ENCODE measurements around the gene VSIG10L2. TPM values are rescaled to one million over a fixed set of nuclear protein-coding genes. Genes with fewer than 3 reads are reported as not detected.
A peak's percentile ranks its signal among the peaks of the same experiment; 100 is the strongest.

The VSIG10L2 gene
- total RNA-seq, 1 experiment from 2014 or later: not detected

- CTCF ChIA-PET: no interaction called here
- intact Hi-C loops (cut with micrococcal nuclease; ENCODE audit: unreplicated experiment): no loop called here
- peak within 1 kb of the TSS; percentile 100 for H2AFZ ChIP-seq
- H3K4me1 ChIP-seq (replicated peaks; ENCODE audit: insufficient read depth): no peaks in the 10 kb centered on the region
- no peaks in the 10 kb centered on the region for H3K9me3 ChIP-seq (ENCODE audit: insufficient read depth, low read depth)
- POLR2A ChIA-PET (ENCODE audit: unreplicated experiment): interaction anchor here (0.6 to 0.7 kb wide), 7 partner anchors 36 to 1104 kb away, joined by 3 to 7 read pairs (median 4); no protein-coding TSS in a partner anchor
- H3F3A ChIP-seq (ENCODE audit: insufficient read depth, low read depth): peaks cover 10% of the 10 kb centered on the region
- H3K79me2 ChIP-seq (ENCODE audit: low read depth): peaks cover 10% of the 10 kb centered on the region
- BruUV-seq (replicated peaks): TSS peak; percentile 54
- no peaks in the 10 kb centered on the region for H3K9me2 ChIP-seq (ENCODE audit: insufficient read depth)
- H3K4me3 ChIP-seq: peak within 1 kb of the TSS; percentile 98
- H3K4me2 ChIP-seq: peak within 1 kb of the TSS; percentile 81
- no peak within 1 kb of the TSS for H3K27ac ChIP-seq
- TF ChIP-seq CTCF (conservative IDR thresholded peaks at IDR 0.05) (no peak), EZH2 (IDR thresholded peaks at IDR 0.05; ENCODE audit: low read depth) (no peak)
- DNase-seq: peak; percentile 68 to 76
- H4K20me1 ChIP-seq (ENCODE audit: insufficient read depth): no peaks in the 10 kb centered on the region
- no peaks in the 10 kb centered on the region; the same call in 1 of the 2 replicates for H3K36me3 ChIP-seq (ENCODE audit: low read depth)
- peaks cover 32% of the 10 kb centered on the region for H3K27me3 ChIP-seq (ENCODE audit: insufficient read depth, low read depth)
These were observed 42.7 kb upstream of the VSIG10L2 start, which contains the start of gene PUS3 for GRCh38 chr11:125902927-125903710. Gene PUS3 (minus strand): TSS chr11:125903206. CDS start chr11:125896284, 6,922 bp downstream.

DNA sequence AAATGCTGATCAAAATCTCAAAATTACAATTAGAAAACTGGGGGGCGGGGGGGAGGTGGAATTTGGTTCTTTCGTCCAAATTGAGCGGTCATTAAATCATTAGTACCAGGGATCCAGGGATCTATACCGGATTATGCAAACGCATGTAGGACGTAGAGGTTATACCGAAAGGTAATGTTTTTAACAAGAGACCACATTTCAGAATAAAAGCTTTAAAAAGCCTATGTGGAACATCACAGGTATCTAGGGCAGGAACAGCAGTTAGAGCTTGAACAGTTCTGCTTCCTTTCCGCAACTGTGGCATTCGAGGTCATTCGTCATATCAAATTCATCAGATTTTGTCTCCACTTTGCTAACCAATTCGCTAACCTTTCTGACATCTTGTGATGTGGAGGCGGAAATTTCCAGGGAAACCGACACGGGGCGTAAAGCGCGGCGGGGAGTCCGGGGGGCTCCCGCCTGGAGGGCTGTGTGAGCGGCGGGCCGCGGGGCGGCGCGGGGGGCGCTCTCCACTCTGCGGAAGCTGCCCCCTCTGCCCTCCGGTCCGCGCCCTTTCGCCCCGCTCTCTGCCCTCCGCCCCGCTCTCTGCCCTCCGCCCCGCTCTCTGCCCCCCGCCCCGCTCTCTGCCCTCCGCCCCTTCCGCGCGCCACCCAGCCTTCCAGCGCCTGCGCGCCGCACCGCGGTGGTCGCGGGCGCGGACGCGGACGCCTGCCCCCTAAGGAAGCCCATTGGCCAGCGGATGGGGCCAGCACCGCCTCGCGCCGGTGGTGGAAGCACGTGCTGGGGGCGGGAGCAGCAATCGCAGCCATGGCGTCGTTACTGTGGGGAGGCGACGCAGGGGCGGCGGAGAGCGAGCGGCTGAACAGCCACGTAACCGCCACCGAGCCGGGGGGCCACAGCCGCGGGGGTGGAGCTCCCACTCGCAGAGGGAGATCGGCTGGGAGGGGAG, 41.9 kb upstream of the VSIG10L2 start, which contains the start of gene DDX25:
Gene DDX25, plus strand, starts transcription at position 798 of the 949 bp plus-strand sequence. Its CDS starts 10 bp downstream, at position 808.
- Histone ChIP-seq H3K36me3 (ENCODE audit: low read depth) (no peaks in the 10 kb centered on the region; the same call in 1 of the 2 replicates), H3F3A (ENCODE audit: insufficient read depth, low read depth) (peaks cover 10% of the 10 kb centered on the region), H3K9me2 (ENCODE audit: insufficient read depth) (no peaks in the 10 kb centered on the region), H3K27ac (no peak within 1 kb of the TSS), H3K4me3 (peak within 1 kb of the TSS; percentile 98; the same call in 1 of the 2 replicates), H3K4me2 (peak within 1 kb of the TSS; percentile 81), H2AFZ (no peak within 1 kb of the TSS), H3K4me1 (replicated peaks; ENCODE audit: insufficient read depth) (no peaks in the 10 kb centered on the region), H3K9me3 (ENCODE audit: insufficient read depth, low read depth) (no peaks in the 10 kb centered on the region), H3K79me2 (ENCODE audit: low read depth) (peaks cover 10% of the 10 kb centered on the region), H4K20me1 (ENCODE audit: insufficient read depth) (no peaks in the 10 kb centered on the region), H3K27me3 (ENCODE audit: insufficient read depth, low read depth) (peaks cover 41% of the 10 kb centered on the region)
- CTCF ChIA-PET: no interaction called here
- intact Hi-C loops (cut with micrococcal nuclease; ENCODE audit: unreplicated experiment): no loop called here
- DNase-seq: no peak
- no peak for TF ChIP-seq CTCF (conservative IDR thresholded peaks at IDR 0.05)
- no peak for TF ChIP-seq EZH2 (IDR thresholded peaks at IDR 0.05; ENCODE audit: low read depth)
- BruUV-seq (replicated peaks): no TSS peak
- POLR2A ChIA-PET (ENCODE audit: unreplicated experiment): interaction anchor here (0.6 to 0.7 kb wide), 2 partner anchors 1022 to 1105 kb away, joined by 3 to 5 read pairs; no protein-coding TSS in a partner anchor

DNA sequence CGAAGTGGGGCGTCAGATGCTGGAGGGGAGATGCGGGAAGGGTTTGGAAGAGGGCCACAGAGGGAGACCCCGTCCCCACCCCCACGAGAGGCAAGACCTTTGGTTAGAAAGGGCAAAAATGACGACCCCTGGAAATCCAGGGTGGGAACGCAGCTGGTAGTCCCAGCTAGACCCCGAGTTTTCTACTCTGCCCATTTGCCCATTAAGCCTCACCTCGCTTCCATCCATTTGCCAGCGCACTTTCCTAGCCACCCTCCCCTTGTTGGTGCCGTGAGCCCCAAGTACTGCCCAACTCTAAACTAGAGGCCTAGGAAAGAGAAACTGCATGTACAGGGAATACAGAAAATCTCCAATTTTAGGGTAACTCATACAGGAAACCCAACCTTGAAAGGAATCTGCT, 41.2 kb upstream of the VSIG10L2 start:
- peaks cover 10% of the 10 kb centered on the region for H3K79me2 ChIP-seq (ENCODE audit: low read depth)
- CTCF ChIA-PET: no interaction called here
- H3K4me3 ChIP-seq: no peak overlapping the region
- no peaks in the 10 kb centered on the region for H3K9me3 ChIP-seq (ENCODE audit: insufficient read depth, low read depth)
- BruUV-seq (replicated peaks): no TSS peak
- peaks cover 46% of the 10 kb centered on the region for H3K27me3 ChIP-seq (ENCODE audit: insufficient read depth, low read depth)
- H4K20me1 ChIP-seq (ENCODE audit: insufficient read depth): no peaks in the 10 kb centered on the region
- H3K36me3 ChIP-seq (ENCODE audit: low read depth): no peaks in the 10 kb centered on the region
- no peak overlapping the region for H2AFZ ChIP-seq
- H3F3A ChIP-seq (ENCODE audit: insufficient read depth, low read depth): peaks cover 10% of the 10 kb centered on the region
- no peaks in the 10 kb centered on the region for H3K9me2 ChIP-seq (ENCODE audit: insufficient read depth)
- no peak overlapping the region for H3K27ac ChIP-seq
- DNase-seq: no peak
- no peak overlapping the region for H3K4me2 ChIP-seq
- POLR2A ChIA-PET (ENCODE audit: unreplicated experiment): no interaction called here
- H3K4me1 ChIP-seq (replicated peaks; ENCODE audit: insufficient read depth): no peaks in the 10 kb centered on the region
- intact Hi-C loops (cut with micrococcal nuclease; ENCODE audit: unreplicated experiment): no loop called here
- no peak for TF ChIP-seq CTCF (conservative IDR thresholded peaks at IDR 0.05)
- TF ChIP-seq EZH2 (IDR thresholded peaks at IDR 0.05; ENCODE audit: low read depth): no peak
